Lower lobe of right lung (tissue), 2 donors: ENCODE measurements around the gene PROK2. TPM values are rescaled to one million over a fixed set of nuclear protein-coding genes. Genes with fewer than 3 reads are reported as not detected.

Experiments
- ATAC-seq, 2 donors: fragments of 200-7000 bp; cut with Tn5 transposase; one replicate each; pipeline ENCODE4 v1.9.1; 2020 to 2022; ENCODE audit warnings: mild to moderate bottlenecking in 2 of 2, moderate library complexity in 2 of 2
- DNase-seq: peaks from one replicate; pipeline ENCODE4 v3.0.0-alpha.2; 2020
- H3K27ac ChIP-seq: fragments of 200-600 bp; one replicate; pipeline ENCODE4 v1.8.0; 2022
- H3K27me3 ChIP-seq: fragments of 200-600 bp; one replicate; pipeline ENCODE4 v1.8.0; 2022; ENCODE audit warnings: low read depth
- H3K36me3 ChIP-seq: fragments of 200-600 bp; one replicate; pipeline ENCODE4 v1.8.0; 2022; ENCODE audit warnings: mild to moderate bottlenecking
- H3K4me1 ChIP-seq: fragments of 200-600 bp; one replicate; pipeline ENCODE4 v1.8.0; 2022
- H3K4me3 ChIP-seq: fragments of 200-600 bp; one replicate; pipeline ENCODE4 v1.8.0; 2022; ENCODE audit warnings: mild to moderate bottlenecking
- H3K9me3 ChIP-seq: fragments of 200-600 bp; one replicate; pipeline ENCODE4 v1.8.0; 2022
- CTCF ChIP-seq: fragments of 200-600 bp; IDR thresholded peaks from one replicate; pipeline ENCODE4 v1.8.0; 2022; ENCODE audit warnings: antibody characterized with exemption, mild to moderate bottlenecking
- intact Hi-C: fragments of 100-400 bp; cut with DNase I; formaldehyde crosslinking; loops from one replicate; pipeline ENCODE4 v1.11.0; 2022
- total RNA-seq: library from RNA; stranded (reverse); fragmentation: NEBNext Ultra II Directional; extraction: Animal tissue kit (Norgen Biotek cat#: 25700); gene quantifications from one replicate; pipeline ENCODE4 v1.2.1, GENCODE V29; 2021
- donor health status: DM: no; HTN: yes; CAD: no; lungs with severe emphysema.

The PROK2 gene
- total RNA-seq, 1 donor from 2014 or later: 7.4 TPM

GRCh38 chr3:71742621-71743020, 42.3 kb downstream of the PROK2 start:
- Histone ChIP-seq H3K4me1 (no peaks in the 10 kb centered on the region), H3K27ac (no peak overlapping the region), H3K27me3 (peaks cover 3% of the 10 kb centered on the region), H3K9me3 (peaks cover 26% of the 10 kb centered on the region), H3K4me3 (no peak overlapping the region), H3K36me3 (no peaks in the 10 kb centered on the region)
- ATAC-seq (no peak), DNase-seq (no peak)
- no peak for TF ChIP-seq CTCF
- intact Hi-C loops: no loop called here

- Histone ChIP-seq H3K36me3 (no peaks in the 10 kb centered on the region), H3K9me3 (no peaks in the 10 kb centered on the region), H3K4me3 (no peak overlapping the region), H3K4me1 (peaks cover 3% of the 10 kb centered on the region), H3K27ac (no peak overlapping the region), H3K27me3 (peaks cover 3% of the 10 kb centered on the region)
- no peak for DNase-seq
- no peak for TF ChIP-seq CTCF
- no peak for ATAC-seq
- intact Hi-C loops: no loop called here
Measured at GRCh38 chr3:71734881-71735280, 50.1 kb downstream of the PROK2 start.

- ATAC-seq: no peak
- Histone ChIP-seq H3K4me1 (peaks cover 4% of the 10 kb centered on the region), H3K27ac (no peak overlapping the region), H3K9me3 (no peaks in the 10 kb centered on the region), H3K36me3 (no peaks in the 10 kb centered on the region), H3K4me3 (no peak overlapping the region), H3K27me3 (no peaks in the 10 kb centered on the region)
- TF ChIP-seq CTCF: no peak
- intact Hi-C loops: no loop called here
- no peak for DNase-seq
Measured at GRCh38 chr3:71733319-71733718, 51.6 kb downstream of the PROK2 start.

GRCh38 chr3:71732637-71733036, 52.3 kb downstream of the PROK2 start:
- H3K4me1 ChIP-seq: peaks cover 4% of the 10 kb centered on the region
- no peaks in the 10 kb centered on the region for H3K27me3 ChIP-seq
- no peaks in the 10 kb centered on the region for H3K36me3 ChIP-seq
- ATAC-seq: no peak
- no peak overlapping the region for H3K27ac ChIP-seq
- no peak for TF ChIP-seq CTCF
- DNase-seq: no peak
- H3K9me3 ChIP-seq: no peaks in the 10 kb centered on the region
- no peak overlapping the region for H3K4me3 ChIP-seq
- intact Hi-C loops: no loop called here

- H3K27me3 ChIP-seq: no peaks in the 10 kb centered on the region
- H3K36me3 ChIP-seq: no peaks in the 10 kb centered on the region
- DNase-seq (no peak), ATAC-seq (no peak)
- TF ChIP-seq CTCF: no peak
- H3K4me3 ChIP-seq: no peak overlapping the region
- no peak overlapping the region for H3K27ac ChIP-seq
- no peaks in the 10 kb centered on the region for H3K9me3 ChIP-seq
- peaks cover 12% of the 10 kb centered on the region for H3K4me1 ChIP-seq
- intact Hi-C loops: no loop called here
Measured at GRCh38 chr3:71728632-71729342, 56.2 kb downstream of the PROK2 start.
